Sigmoid colon (tissue), 7 donors: Measurements from ENCODE around the gene CTDP1. TPM values are rescaled to one million over a fixed set of nuclear protein-coding genes. Genes with fewer than 3 reads are reported as not detected.

Experiments
- DNase-seq: peaks from one replicate; pipeline ENCODE4 v3.0.0-alpha.2; 2019
- H3K27ac ChIP-seq, 4 donors: fragments of 200-600 bp; sonication (generic); one replicate each; pipeline ENCODE4 v1.5.1; 2016 to 2019; ENCODE audit warnings: mild to moderate bottlenecking in 1 of 4
- H3K27me3 ChIP-seq, 3 donors: fragments of 200-600 bp; sonication (generic); one replicate each; pipeline ENCODE4 v1.5.1; 2019; ENCODE audit warnings: mild to moderate bottlenecking in 1 of 3
- H3K36me3 ChIP-seq, 4 donors: fragments of 200-600 bp; sonication (generic); one replicate each; pipeline ENCODE4 v1.5.1; 2016 to 2019
- H3K4me1 ChIP-seq, 4 donors: fragments of 200-600 bp; sonication (generic); one replicate each; pipeline ENCODE4 v1.5.1; 2017 to 2019
- H3K4me3 ChIP-seq, 4 donors: fragments of 200-600 bp; sonication (generic); one replicate each; pipeline ENCODE4 v1.5.1; 2017 to 2019; ENCODE audit warnings: mild to moderate bottlenecking in 2 of 4, moderate library complexity in 1 of 4
- H3K9me3 ChIP-seq, 4 donors: fragments of 200-600 bp in 3 of 4; sonication (generic) in 3 of 4; one replicate each; pipeline versions ENCODE4 v1.5.1 to v1.6.1; 2013 to 2019
- EP300 ChIP-seq, 4 donors: sonication (generic); formaldehyde crosslinking; IDR thresholded peaks; one replicate each; pipeline ENCODE4 v1.6.1; 2017; ENCODE audit warnings: antibody characterized with exemption in 4 of 4
- POLR2A ChIP-seq, 2 donors: fragments of 450-650 bp; IDR thresholded peaks; one replicate each; pipeline ENCODE4 v1.6.1; 2016; ENCODE audit warnings: antibody characterized with exemption in 2 of 2, mild to moderate bottlenecking in 2 of 2, moderate library complexity in 2 of 2
- POLR2AphosphoS5 ChIP-seq, 4 donors: sonication (generic); formaldehyde crosslinking; IDR thresholded peaks; one replicate each; pipeline ENCODE4 v1.6.1; 2017; ENCODE audit warnings: antibody characterized with exemption in 4 of 4
- WGBS, 2 donors: extraction: QIAGEN DNeasy Blood & Tissue Kit; methylation state at CpG; one replicate each; pipeline ENCODE4 v1.1.7; 2013; 5-methylcytosine and 5-hydroxymethylcytosine counted together
- intact Hi-C: fragments of 100-400 bp; cut with DNase I; formaldehyde crosslinking; loops from one replicate; pipeline ENCODE4 v1.15.1; 2023
- polyA plus RNA-seq, 3 donors: library from polyadenylated mRNA; stranded (reverse); fragments of 200-250 nt; gene quantifications; one replicate each; pipeline ENCODE4 v1.2.3, GENCODE V29; 2013
- total RNA-seq, 4 donors: library from RNA; depleted of rRNA; stranded (reverse); fragments of >200 nt; gene quantifications; one replicate each; pipeline ENCODE4 v1.1.0, GENCODE V29; 2016
- TF ChIP-seq, protein P1 (sequence below), 4 experiments: fragments of 450-650 bp in 3 of 4; fragments of 200-600 bp in 1 of 4; IDR thresholded peaks; one replicate each; pipeline ENCODE4 v1.5.1; 2016 to 2019; ENCODE audit warnings: antibody characterized with exemption in 4 of 4, mild to moderate bottlenecking in 3 of 4, moderate library complexity in 2 of 4
- donor health status: healthy with polysubstance abuse.
- donor health status: Bipolar disorder and iron deficiency.
- donor health status: healthy.

CTDP1 gene
- total and polyA plus RNA-seq, 7 donors, result 11.1 to 25.9 (median 14.7) TPM

DNA sequence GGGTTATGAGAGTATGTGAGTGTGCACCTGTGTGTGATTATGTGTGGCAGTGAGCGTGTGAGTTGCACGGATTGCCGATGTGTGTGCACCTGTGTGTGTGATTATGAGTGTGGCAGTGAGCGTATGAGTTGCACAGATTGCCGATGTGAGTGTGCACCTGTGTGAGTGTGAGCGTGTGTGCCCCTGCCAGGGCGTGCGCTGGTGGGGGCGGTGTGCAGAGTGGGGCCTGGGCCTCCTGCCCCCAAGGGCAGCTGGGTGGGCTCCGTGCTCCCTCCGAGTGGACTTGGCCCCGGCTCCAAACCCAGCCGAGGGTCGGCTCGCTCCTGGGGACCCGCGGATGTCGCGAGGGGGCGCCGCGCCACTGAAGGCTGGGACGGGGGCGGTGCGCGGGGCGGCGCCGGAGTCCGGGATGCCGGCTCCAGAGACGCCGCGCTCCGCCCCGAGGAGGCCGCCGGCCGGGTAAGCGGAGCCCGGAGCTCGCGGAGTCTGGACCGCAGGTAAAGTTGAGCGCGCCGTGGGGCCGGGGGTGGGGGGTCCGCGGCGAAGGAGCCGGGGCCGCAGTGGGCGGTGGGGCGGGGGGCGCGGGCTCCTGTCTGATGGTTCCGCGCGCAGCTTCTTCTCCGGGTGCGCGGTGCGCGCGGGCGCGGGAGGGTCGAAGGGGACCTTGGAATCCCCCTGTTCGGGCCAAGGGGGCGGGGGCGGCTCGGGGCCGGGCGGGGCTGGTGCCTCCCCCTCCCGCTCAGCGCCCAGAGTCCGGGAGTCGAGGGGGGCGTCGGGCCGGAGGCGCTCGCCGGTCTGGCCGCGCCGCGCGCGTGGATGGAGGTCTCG, 118.1 kb downstream of the CTDP1 start, which contains the start of gene KCNG2:
TSS of gene KCNG2 (plus strand) at position 421 of the 828 bp plus-strand sequence. CDS start 65,730 bp downstream, outside the sequence.
- TF ChIP-seq, protein P1, sequence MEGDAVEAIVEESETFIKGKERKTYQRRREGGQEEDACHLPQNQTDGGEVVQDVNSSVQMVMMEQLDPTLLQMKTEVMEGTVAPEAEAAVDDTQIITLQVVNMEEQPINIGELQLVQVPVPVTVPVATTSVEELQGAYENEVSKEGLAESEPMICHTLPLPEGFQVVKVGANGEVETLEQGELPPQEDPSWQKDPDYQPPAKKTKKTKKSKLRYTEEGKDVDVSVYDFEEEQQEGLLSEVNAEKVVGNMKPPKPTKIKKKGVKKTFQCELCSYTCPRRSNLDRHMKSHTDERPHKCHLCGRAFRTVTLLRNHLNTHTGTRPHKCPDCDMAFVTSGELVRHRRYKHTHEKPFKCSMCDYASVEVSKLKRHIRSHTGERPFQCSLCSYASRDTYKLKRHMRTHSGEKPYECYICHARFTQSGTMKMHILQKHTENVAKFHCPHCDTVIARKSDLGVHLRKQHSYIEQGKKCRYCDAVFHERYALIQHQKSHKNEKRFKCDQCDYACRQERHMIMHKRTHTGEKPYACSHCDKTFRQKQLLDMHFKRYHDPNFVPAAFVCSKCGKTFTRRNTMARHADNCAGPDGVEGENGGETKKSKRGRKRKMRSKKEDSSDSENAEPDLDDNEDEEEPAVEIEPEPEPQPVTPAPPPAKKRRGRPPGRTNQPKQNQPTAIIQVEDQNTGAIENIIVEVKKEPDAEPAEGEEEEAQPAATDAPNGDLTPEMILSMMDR (IDR thresholded peaks at IDR 0.05), result no peak
- TF ChIP-seq POLR2A (IDR thresholded peaks at IDR 0.05), result no peak
- no peak for TF ChIP-seq EP300 (IDR thresholded peaks at IDR 0.05)
- no peak for TF ChIP-seq POLR2AphosphoS5 (IDR thresholded peaks at IDR 0.05)
- peaks cover 12 to 64% (median 34%) of the 10 kb centered on the region in 3 donors for H3K27me3 ChIP-seq
- WGBS, 2 donors, result 5% methylated on average over 92 of the region's 92 CpGs
- intact Hi-C loops, result no loop called here
- peak within 1 kb of the TSS in 3 of 4 donors; percentile 20 to 41 (median 39) for H3K4me3 ChIP-seq
- peaks cover 0 to 20% (median 19%) of the 10 kb centered on the region in 4 donors for H3K4me1 ChIP-seq
- no peaks in the 10 kb centered on the region for H3K9me3 ChIP-seq
- no peaks in the 10 kb centered on the region for H3K36me3 ChIP-seq
- DNase-seq, result peak; percentile 44
- H3K27ac ChIP-seq, result no peak within 1 kb of the TSS

DNA sequence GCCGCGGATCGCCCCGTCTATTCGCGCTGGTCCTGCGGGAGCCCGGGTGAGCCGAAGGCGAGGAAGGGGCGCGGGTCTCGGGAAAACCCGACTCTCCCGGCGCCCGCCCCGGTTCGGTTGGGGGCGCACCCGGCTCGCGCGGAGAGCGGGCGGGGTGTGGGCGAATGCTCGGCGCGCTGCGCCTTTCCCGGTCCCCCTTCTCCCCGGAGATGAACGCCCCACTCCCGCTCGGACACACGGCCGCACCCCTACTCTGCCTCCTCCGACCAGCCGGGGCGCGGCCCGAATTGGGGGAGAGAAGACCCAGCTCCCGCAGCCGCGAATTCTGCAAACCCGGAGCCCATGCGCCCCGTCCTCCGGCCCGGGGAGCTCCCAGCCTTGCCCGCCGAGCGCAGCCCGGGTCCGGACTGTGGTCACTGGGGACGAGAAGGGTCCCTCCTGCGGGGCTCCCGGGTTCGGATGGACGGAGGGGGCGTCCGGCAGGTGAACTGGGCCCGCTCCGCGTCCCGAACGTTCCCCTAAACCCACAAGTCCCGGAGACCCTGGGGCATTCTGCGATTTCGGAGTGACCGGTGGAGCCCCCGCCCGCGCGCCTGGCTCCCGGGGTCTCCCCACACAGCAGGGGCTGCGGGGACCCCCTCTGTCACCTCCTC, 118.9 kb downstream of the CTDP1 start:
- Histone ChIP-seq H3K27ac (no peak overlapping the region), H3K4me3 (peak overlapping the region in 3 of 4 donors; percentile 20 to 41 (median 39)), H3K27me3 (peaks cover 12 to 64% (median 34%) of the 10 kb centered on the region in 3 donors), H3K9me3 (no peaks in the 10 kb centered on the region), H3K36me3 (no peaks in the 10 kb centered on the region), H3K4me1 (peaks cover 0 to 20% (median 19%) of the 10 kb centered on the region in 4 donors)
- WGBS, 2 donors, result 2 to 4% methylated on average over 78 of the region's 78 CpGs
- TF ChIP-seq EP300 (IDR thresholded peaks at IDR 0.05), result no peak
- TF ChIP-seq POLR2AphosphoS5 (IDR thresholded peaks at IDR 0.05), result no peak
- TF ChIP-seq POLR2A (IDR thresholded peaks at IDR 0.05), result no peak
- TF ChIP-seq, protein P1 (IDR thresholded peaks at IDR 0.05), result no peak
- intact Hi-C loops, result no loop called here
- DNase-seq, result peak; percentile 45

DNA sequence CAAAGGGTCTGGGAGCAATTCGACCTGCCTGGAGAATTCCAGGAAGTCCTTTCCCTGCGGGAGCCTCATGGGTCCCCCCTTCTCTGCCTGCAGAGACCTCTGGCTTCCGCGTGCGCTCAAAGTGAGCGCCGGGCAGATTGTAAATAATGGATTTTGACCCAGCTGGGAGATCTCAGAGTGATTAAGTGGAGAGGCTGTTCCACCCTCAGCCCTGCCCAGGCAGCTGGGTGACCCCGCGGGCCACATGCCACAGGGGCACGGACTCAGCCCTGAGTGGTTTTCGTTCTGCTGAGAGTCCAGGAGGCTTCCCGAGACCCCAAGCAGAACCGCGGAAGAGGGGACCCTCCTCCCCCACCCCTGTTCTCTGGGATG, 119.4 kb downstream of the CTDP1 start:
- no peak overlapping the region for H3K27ac ChIP-seq
- no peaks in the 10 kb centered on the region for H3K36me3 ChIP-seq
- H3K9me3 ChIP-seq, result no peaks in the 10 kb centered on the region
- peak overlapping the region in 2 of 4 donors; percentile 39 to 41 for H3K4me3 ChIP-seq
- peaks cover 12 to 64% (median 34%) of the 10 kb centered on the region in 3 donors for H3K27me3 ChIP-seq
- no peak for DNase-seq
- peaks cover 0 to 20% (median 19%) of the 10 kb centered on the region in 4 donors for H3K4me1 ChIP-seq
- intact Hi-C loops, result no loop called here
- TF ChIP-seq EP300 (IDR thresholded peaks at IDR 0.05) (no peak), POLR2AphosphoS5 (IDR thresholded peaks at IDR 0.05) (no peak), POLR2A (IDR thresholded peaks at IDR 0.05) (no peak)
- TF ChIP-seq, protein P1 (IDR thresholded peaks at IDR 0.05), result no peak
- WGBS, 2 donors, result 2% methylated on average over 14 of the region's 14 CpGs

DNA sequence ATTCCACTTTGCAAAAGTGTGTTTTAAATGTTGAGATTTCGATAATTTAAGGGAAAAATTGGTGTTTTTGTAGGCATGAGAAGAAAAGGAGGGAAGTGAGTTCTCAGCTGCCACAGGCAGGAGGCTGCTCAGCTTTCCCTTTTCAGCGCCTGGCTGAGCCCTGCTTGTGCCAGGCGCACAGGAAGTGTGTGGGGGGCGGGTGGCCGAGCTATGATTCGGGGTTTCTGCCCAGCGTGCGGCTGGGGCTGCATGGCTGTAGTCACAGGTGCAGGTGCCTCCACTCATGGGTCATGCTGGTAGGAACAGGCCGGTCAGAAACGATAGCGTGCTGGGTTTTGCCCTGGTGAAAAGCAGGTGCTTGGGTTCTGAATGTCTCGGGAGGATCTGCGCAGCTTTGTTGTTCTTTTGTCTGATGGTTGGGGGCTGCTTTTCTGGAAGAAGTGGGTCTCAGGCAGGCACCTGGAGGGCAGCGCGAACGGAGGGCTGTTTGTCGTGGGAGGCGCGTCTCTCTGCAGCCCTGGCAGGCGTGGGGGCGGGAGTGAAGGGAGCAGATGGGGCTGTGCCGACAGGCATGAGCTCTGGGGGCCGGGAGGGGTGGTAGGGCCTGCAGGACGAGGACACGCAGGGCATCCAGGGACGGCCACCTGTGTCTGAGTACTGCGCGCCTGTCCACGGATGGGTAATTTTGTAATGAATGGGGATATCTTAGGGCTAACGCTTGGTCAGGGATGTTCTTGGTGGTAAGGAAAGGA, 120.2 kb downstream of the CTDP1 start:
- TF ChIP-seq EP300 (IDR thresholded peaks at IDR 0.05) (no peak), POLR2A (IDR thresholded peaks at IDR 0.05) (no peak), POLR2AphosphoS5 (IDR thresholded peaks at IDR 0.05) (no peak)
- TF ChIP-seq, protein P1 (IDR thresholded peaks at IDR 0.05), result no peak
- H3K27me3 ChIP-seq, result peaks cover 12 to 64% (median 34%) of the 10 kb centered on the region in 3 donors
- H3K27ac ChIP-seq, result no peak overlapping the region
- no peaks in the 10 kb centered on the region for H3K36me3 ChIP-seq
- H3K4me3 ChIP-seq, result no peak overlapping the region
- WGBS, 2 donors, result 58 to 82% methylated on average over 30 of the region's 30 CpGs
- H3K4me1 ChIP-seq, result peaks cover 0 to 20% (median 19%) of the 10 kb centered on the region in 4 donors
- no peaks in the 10 kb centered on the region for H3K9me3 ChIP-seq
- intact Hi-C loops, result no loop called here
- DNase-seq, result peak; percentile 55
